Stimulated activated CD4-positive, alpha-beta T cell treated with anti-CD3 and anti-CD28 coated beads, Interleukin-4, amount 100 ng/mL, for 24 hours (primary cell): ENCODE results near the gene ZFAND2B.
"Not testable (repeated sequence)": the region's sequence is repeated elsewhere in the genome, so short reads cannot be mapped to it uniquely, and the experiment has no call there.

ENCODE experiments used
- DNase-seq: peaks from one replicate; pipeline ENCODE4 v3.0.0-alpha.2; 2020

The ZFAND2B gene

GRCh38 chr2:219251656-219252055, 45.1 kb downstream of the ZFAND2B start:
- no peak for DNase-seq

- DNase-seq: peak; percentile 37
Measured at GRCh38 chr2:219252084-219252483, 45.5 kb downstream of the ZFAND2B start.

- DNase-seq: peak; percentile 48
Measured at GRCh38 chr2:219252570-219252899, 46.0 kb downstream of the ZFAND2B start.

GRCh38 chr2:219252900-219253752, 46.5 kb downstream of the ZFAND2B start, which contains the start of gene TUBA4B:
TUBA4B (plus strand) TSS chr2:219253243; CDS start chr2:219253408, 165 bp downstream.
- peak; percentile 50 for DNase-seq

GRCh38 chr2:219253753-219254589, 47.4 kb downstream of the ZFAND2B start, which contains the start of gene TUBA4A:
TUBA4A (minus strand) TSS chr2:219253918; CDS start chr2:219253858, 60 bp downstream.
- peak; percentile 89 for DNase-seq

GRCh38 chr2:219254590-219255201, 48.1 kb downstream of the ZFAND2B start:
- DNase-seq: peak; percentile 44

- DNase-seq: not testable (repeated sequence)
Measured at GRCh38 chr2:219258942-219259341, 52.4 kb downstream of the ZFAND2B start.
